Measurements from ENCODE around the gene ASPA.
A peak's percentile ranks its signal among the peaks of the same experiment; 100 is the strongest.
"Not testable (repeated sequence)": the region's sequence is repeated elsewhere in the genome, so short reads cannot be mapped to it uniquely, and the experiment has no call there.

Gene ASPA
- 0 to 2.8 (median 0) reads per million in 17 experiments for total RNA-seq

- DNase-seq, result no peak
Measured at GRCh38 chr17:3475812-3476610, at the start of gene ASPA. Gene ASPA (plus strand): TSS chr17:3475997. CDS start chr17:3476160, 163 bp downstream.

GRCh38 chr17:3433215-3433614 is 42.6 kb upstream of the ASPA start:
- peak; percentile 47 to 81 (median 76) for DNase-seq

- DNase-seq, result no peak
Measured at GRCh38 chr17:3433741-3434140, 42.1 kb upstream of the ASPA start, which contains the start of gene OR1E2. Gene OR1E2 (minus strand): TSS chr17:3433841. CDS start chr17:3433841, 0 bp downstream.

DNA sequence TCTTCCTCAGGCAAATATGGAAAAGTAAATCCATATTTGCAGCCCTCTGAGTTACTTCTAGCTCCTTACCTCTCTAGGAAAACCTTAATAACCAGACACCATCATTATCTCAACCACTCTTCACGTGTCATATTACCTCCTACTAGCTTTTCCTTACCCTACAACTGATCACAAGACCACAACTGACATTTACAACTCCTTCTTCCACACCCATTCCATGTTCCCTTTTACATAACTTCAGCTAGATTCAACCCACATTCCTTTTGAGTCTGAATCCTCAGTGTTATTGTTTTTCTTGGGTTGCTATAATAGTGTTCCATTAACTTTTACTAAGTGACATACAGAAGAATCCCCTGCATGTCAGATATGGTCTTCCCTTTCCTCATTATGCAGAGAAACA is 37.4 kb upstream of the ASPA start:
- no peak for DNase-seq

DNA sequence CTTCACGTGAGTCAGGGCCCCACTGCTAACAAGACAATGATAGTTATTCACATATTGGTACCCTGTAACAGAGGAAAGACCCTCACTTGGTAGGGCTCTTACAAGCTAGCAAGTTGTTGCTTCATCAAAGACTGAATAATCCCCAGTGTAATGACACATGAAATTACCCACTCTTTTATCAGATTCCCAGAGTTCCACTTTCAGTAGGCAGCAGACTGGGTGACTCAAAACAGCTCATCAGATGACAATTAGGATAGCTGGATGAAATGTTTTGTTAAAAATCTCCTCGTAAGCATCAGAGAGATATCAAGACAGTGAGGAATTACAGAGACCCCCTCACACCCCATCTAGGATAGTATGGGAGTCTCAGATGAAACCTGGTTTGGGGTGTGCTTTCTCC is 35.3 kb upstream of the ASPA start:
- DNase-seq, result no peak

GRCh38 chr17:3447625-3448024 is 28.2 kb upstream of the ASPA start:
- peak in 3 of 4 experiments; percentile 29 to 44 (median 44) for DNase-seq

DNA sequence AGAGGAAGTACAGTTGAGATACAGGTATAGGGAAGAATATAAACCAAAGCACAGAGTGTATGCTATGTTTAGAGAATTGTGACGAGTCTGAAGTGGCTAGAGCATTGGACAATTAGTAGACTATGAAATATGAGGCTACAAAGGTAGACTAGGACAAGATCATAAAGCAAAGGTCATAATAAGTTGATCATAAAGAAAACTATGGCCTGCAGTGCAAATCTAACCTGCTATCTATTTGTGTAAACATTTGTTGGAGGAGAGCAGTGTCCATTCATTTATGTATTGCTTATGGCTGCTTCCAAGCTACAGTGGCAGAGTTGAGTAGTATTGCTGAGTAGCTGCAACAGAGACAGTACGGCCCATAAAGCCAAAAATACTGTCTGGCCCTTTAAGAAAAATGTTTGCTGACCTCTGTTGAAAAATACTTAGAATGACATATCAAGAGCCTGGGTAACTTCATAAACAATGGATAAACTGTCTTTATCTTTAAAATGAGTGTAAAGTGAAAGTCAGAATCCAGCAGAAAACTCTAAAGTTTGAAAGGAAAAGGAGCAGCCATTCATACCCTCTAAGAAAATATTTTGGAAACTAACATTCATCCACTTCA is 27.6 kb upstream of the ASPA start:
- no peak for DNase-seq

DNA sequence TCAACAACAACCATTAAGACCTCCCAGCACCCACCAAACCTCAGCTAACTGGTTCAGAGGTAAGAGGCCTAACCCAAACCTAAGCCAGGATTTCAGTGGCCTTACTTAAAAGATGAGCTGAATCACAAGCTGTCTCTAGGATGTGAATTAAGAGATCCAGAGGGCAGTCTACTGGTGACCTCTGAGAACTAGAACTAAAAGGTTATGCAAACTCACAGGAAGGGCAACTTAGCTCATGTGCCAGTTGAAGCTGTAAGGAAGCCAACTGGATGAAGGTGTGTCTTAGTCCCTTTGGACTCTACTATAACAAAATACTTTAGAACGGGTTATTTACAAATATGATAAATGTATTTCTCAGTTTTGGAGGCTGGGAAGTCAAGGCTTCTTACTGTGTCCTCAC is 9.4 kb upstream of the ASPA start:
- not testable (repeated sequence) for DNase-seq

- DNase-seq, result no peak
Measured at GRCh38 chr17:3469529-3469928, 6.3 kb upstream of the ASPA start.

DNA sequence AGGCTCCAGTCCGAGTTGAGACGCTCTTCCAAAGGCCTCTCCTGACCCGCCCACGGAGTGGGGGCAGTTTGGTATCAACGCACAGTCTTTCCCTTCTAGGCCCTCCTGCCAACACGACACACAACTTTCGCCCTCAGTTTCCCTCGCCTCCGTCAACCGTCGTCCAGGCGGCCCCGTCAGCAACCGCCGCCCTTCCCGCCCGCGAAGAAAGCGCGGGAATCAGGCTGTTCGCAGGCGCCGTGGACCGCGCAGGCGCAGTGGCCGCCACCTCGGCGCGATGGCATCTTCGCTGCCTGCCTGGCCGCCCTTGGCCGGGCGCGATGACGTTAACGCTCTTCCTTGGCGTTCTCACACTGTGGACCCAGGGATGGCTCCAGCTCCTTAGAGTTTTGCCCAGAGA is 4.2 kb upstream of the ASPA start, which contains the start of gene SPATA22:
SPATA22 (minus strand) TSS at position 221 of the 400 bp plus-strand sequence. CDS start 2,494 bp downstream, outside the sequence.
- no peak for DNase-seq

- DNase-seq, result no peak
Measured at GRCh38 chr17:3472137-3472536, 3.7 kb upstream of the ASPA start.

DNA sequence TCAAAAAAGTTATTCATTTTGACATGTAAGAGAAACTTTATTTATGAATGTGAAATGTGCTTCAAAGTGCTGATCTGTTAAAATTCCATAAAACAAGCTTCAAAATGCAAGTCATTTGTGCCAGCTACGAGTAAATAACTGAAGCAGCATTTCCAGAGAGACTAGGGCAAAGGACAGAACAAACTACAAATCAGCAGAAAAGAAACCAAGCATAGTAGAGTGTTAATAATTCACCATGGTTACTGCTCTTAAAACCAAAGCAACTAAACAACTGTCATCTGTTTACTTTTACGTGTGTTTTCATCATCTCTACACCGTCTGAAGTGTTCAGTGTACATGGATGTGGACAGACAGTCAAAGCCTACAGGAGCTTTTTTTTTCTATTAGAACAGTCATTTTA is 1.6 kb upstream of the ASPA start:
- DNase-seq, result peak in 2 of 4 experiments; percentile 3 to 5

DNA sequence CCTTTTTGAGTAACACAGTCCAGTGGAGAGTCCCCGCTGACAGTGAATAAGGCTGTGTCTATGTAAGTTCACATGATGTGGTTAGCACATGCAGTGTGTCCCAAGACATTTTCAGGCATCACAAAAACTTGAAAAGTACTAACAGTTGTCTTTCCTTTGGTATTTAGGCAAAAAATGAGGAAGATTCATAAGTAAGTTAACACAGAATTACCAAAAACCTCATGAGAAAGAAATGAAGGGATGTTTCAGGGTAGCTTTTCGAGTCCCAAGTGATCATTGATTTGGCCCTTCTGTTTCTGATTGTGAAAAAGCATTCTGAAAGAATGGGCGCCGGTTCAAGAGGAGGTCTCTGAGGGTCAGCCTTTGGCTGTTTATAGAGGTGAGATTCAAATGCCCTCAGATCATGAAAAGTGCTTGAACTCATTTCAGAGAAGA is 529 bp upstream of the ASPA start:
- DNase-seq, result no peak

DNA sequence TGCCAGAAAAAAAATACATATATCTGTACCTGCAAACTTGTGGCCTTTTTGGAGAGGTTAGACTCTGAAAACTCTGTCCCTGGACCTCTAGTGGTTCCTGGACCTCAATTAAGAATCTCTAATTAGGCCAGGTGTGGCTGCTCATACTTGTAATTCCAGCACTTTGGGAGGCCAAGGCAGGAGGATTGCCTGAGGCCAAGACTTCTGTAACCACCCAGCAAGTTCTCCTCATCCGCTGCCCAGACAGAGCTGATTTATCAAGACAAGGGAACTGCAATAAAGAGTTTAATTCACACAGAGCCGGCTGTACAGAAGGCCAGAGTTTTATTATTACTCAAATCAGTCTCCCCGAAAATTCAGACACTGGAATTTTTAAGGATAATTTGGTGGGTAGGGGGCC is 4.2 kb downstream of the ASPA start:
- DNase-seq, result no peak

DNA sequence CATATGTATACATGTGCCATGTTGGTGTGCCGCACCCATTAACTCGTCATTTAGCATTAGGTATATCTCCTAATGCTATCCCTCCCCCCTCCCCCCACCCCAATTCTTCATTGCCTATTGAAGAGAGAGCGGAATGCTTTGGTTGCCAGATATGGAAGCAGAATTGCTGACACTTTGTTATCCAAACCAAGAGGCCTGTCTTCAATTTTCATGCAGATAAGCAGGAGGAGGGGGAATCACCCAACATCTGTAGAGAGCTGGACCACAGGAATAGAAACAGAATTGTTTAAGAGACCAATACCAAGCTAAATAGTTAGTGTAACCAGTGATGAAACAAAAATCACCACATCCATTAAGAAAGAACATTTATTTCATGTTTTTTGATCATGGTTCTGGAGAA is 7.1 kb downstream of the ASPA start:
- no peak for DNase-seq

- DNase-seq, result no peak
Measured at GRCh38 chr17:3485481-3486068, 9.8 kb downstream of the ASPA start.

- no peak for DNase-seq
Measured at GRCh38 chr17:3497101-3497500, 21.3 kb downstream of the ASPA start.

DNA sequence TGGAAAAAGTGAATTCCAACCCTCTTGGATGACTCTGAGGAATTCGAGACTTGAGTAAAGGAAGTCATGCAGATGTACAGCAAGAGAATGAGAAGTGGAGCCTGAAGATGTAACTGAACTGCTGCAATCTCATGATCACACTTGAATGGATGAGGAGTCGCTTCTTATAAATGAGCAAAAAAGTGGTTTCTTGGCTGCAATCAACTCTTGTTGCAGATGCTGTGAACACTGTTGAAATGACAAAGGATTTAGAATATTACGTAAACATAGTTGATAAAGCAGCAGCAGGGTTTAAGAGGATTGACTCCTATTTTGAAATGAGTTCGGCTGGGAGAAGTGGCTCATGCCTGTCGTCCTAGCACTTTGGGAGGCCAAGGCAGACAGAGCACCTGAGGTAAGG is 25.5 kb downstream of the ASPA start:
- DNase-seq, result no peak

- no peak for DNase-seq
Measured at GRCh38 chr17:3502466-3502865, 26.7 kb downstream of the ASPA start.

DNA sequence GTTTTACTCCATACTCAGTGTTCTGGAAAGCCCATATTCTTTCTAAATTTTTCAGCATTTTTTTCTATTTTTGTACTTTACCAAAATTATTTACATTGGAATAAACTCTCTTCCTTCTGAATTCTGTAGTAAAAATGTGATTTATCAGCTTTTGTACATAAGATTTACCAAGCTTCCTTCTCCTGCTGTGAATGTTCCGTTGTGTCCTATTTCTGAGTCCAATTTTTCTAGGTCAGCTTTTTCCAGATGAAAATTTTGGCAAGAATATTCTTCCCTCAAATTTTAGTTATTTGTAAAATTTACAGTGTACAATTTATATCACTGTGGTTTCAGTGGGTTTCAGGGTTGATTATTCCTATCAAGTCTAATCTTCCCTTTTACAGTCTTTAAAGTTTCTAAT is 27.5 kb downstream of the ASPA start:
- no peak for DNase-seq

GRCh38 chr17:3505008-3505407 is 29.2 kb downstream of the ASPA start:
- DNase-seq, result no peak

DNA sequence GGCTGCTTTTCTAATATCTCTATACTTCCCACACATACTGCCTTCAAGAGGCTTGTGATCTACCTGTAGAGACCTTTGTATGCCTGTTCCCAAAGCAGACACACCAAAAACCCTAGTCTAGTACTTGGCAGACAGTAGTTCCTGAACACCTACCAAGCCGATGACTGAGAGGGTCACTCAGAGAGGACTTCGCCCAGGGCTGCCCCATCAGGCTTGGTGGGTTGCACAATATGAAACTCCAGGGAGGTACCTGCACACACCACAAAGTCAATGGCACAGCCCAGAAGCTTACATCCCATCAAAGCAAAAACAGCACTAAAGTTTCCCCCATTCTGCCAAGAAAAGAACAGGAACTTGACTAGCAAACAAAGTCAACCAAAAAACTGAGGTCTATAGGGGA is 30.3 kb downstream of the ASPA start:
- DNase-seq, result no peak

DNA sequence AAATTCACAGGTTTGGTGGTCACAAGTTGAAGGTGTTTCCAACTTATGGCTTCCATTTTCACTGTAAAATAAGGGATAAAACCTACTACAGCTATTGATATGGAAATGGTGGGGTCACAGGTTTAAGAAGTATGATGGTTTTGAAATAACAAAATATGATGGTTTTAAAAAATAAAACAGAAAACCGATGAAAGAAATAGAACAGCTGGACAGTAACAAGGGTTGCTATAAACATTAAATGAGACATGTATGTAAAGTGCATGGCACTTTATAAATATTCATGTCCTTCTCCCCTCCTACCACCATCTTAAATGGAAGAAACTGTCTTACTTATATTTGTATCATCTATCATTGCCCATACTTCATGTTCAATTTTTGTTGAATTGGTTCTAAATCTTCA is 31.3 kb downstream of the ASPA start:
- DNase-seq, result no peak

GRCh38 chr17:3507869-3508268 is 32.1 kb downstream of the ASPA start:
- no peak for DNase-seq

Data from suppressor macrophage (primary cell).